HG03103 (cell line): ENCODE data around the gene FAM120C.

Source experiments
- ATAC-seq: cut with Tn5 transposase; IDR thresholded peaks from one replicate; pipeline ENCODE4 v1.9.1; 2021; ENCODE audit warnings: low read depth; ENCODE audit not compliant: unreplicated experiment

The FAM120C gene, protein sequence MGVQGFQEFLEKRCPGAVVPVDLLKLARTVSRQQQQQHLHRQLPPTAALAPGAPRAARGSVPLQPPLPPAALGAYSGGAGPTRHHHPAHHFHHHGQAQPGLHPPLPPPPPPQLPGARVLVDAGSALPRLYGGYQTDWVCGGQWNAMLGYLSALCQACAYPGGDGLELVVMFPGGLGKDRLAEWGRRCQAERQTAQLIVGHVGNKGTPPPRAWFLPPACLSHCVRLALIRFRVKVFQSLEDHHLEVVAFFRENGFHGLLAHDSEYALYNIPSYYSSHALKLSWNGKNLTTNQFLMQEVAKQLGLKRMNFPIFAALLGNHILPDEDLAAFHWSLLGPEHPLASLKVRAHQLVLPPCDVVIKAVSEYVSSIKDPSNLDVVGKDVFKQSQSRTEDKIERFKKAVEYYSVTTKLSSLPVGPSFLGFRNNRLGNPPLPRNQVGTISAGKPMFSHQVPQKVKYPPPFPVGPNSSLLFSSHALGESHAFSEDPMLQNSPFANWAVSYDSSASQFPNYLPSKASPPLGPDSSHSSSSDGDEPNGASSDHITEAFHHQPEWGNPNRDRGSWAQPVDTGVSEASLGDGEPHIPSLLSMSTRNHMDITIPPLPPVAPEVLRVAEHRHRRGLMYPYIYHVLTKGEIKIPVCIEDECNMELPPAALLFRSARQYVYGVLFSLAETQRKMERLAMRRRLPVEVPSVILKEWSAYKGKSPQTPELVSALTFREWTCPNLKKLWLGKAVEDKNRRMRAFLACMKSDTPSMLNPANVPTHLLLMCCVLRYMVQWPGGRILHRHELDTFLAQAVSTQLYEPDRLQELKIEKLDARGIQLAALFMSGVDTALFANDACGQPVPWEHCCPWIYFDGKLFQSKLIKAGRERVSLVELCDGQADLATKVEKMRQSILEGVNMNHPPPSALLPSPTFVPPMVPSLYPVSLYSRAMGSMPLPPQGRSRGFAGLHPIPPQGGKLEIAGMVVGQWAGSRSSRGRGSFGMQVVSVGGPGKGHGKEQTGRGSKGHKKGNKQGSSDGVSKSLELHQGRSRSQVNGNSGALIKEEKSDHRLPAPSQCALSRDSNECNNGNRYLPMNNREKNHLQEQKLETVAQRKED

DNA sequence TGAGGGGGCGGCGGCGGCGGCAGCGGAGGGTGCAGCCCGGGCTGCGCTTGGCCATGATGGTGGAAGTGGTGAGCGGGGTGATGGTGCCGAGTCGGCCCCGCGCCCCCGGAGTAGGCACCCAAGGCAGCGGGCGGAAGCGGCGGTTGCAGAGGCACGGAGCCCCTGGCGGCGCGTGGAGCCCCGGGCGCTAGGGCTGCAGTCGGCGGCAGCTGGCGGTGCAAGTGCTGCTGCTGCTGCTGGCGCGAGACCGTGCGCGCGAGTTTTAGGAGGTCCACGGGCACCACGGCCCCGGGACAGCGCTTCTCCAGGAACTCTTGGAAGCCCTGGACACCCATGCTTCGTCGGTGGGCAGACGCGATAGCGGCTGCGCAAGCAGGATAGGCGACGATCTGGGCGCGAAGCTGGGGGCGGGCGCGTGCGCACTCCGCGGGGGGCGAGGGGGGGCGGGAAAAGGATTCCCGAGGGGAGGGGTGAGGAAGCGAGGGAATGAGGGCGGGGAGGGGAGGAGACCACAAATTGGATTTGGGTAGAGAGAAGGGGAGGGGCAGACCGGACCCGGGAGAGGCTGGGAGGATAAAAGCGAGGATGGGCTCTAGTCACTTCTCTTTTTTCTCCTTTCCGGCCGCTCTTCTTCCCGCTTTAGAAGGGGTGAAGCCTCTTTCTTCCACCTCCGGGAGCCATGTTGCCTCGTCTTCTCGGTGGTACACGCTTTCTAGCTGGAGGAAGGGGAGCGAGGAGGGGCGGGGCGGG, at the start of gene FAM120C:
Gene FAM120C, minus strand, starts transcription at position 391 of the 750 bp plus-strand sequence. Its CDS starts 56 bp downstream, at position 335.
- peak; percentile 33 for ATAC-seq

DNA sequence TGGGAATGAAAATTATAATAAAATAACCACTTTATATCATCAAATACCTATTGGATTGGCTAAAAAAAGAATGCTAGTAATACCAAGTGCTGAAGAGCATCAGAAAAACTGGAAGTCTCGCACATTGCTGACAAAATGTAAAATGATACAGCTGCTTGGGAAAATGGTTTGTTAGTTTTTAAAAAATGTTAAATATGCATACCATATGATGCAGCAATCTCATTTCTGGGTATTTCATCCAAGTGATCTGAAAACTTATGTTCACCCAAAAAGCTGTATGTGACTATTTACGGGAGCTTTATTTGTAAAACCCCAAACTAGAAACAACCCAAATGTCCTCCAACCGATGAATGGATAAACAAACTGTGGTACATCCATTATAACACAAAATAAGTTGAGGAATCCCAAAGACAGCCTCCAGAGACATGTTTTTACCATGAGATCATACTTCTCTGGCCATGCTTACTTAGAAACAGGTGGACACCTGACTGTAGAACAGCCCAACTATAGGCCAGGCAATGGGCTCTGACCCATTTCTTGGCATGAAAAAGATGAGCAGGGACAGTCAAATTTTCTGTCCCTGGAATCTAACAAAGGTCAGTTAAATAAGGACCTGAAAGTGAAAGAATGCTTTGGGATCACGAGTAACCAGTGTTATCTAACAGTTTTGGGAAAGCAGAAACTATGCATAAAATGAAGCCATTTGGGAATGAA, 47.5 kb upstream of the FAM120C start:
- ATAC-seq = no peak

DNA sequence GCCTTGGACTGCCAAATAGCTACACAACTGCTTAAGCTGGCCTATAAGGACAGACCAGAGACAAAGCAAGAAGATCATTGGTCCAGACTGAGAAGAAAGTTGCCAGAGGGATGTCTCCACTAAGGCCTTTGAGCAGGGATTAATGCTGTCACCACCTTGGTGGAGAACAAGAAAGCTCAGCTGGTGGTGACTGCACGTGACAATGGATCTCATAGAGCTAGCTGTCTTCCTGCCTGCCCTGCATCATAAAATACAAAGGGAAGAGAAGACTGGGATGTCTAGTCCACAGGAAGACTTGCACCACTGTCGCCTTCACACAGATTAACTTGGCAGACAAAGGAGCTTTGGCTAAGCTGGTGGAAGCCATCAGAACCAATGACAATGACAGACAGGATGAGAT, 40.5 kb upstream of the FAM120C start:
- no peak for ATAC-seq

DNA sequence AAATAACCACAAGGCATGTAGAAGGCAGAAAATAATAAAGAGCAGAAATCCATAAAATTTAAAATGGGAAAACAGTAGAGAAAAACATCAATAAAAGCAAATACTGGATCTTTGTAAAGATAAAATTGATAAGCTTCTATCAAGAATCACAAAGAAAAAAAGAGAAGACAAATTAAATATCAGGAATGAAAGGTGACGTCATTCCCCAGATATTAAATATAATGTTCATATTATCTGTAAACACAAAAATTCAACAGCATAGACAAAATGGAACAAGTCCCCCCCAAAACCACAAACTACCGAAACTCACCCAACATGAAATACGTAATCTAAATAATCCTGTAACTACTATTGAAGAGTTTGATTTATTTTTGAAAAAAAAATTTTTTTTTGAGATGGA, 30.5 kb upstream of the FAM120C start:
- ATAC-seq = no peak

DNA sequence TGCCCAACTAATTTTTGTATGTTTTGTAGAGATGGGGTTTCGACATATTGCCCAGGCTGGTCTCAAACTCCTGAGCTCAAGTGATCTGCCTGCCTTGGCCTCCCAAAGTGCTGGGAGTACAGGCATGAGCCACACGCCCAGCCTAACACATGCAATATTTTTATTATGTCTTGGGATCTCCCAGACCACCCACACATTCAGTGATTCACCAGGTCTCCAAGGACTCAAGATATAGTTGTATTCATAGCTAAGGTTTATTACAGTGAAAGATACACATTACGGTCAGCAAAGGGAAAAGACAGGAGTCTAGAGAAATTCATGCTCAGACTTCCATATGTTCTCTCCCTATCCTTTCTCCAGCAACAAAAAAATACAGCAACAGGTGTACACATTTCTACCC, 25.5 kb upstream of the FAM120C start:
- ATAC-seq = no peak

DNA sequence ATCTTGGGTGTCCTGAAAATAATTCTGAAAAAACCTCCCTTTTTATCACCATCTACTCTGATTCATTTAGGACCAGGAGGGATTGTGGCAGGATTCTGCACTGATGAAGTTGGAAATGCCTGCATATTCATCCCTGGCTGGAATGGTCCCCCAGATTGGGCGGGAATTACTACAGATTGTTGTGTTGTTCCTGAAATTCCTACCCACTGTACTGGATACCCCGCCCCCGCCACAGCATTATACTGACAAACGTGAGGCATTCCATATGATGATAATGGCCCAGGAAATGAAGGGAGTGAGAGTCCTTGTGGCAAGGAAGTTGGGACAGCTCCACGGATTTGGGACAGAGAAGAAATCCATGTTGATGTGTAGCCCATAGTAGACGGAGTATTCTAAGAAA, 15.2 kb upstream of the FAM120C start:
- ATAC-seq = no peak

DNA sequence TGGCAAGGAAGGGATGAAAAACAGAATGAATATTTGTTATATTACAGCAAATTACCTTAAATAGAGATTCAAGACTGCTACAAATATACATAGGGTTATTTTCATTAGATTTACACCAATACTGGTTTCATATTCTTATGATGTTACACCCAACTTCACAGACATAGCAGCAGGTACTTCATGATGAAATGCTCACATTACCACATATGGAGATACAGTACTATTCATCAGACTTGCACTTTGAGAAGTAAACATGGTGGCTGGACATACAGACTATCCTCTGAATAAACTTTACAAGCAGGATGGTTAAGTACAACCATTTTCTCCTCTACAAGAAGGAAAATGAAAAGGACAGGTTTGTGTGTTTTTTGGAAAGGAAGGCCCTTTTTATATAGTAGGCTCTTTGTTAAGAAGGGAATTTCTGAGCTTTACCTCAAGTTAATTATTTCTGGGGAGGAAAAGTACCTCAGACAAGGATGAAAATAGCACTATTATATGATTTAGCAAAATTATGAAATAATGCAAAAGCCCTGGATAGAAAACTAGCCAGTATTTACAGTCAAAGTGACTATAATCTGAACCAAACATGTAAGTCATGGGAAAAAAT, 12.0 kb upstream of the FAM120C start:
- ATAC-seq = no peak

DNA sequence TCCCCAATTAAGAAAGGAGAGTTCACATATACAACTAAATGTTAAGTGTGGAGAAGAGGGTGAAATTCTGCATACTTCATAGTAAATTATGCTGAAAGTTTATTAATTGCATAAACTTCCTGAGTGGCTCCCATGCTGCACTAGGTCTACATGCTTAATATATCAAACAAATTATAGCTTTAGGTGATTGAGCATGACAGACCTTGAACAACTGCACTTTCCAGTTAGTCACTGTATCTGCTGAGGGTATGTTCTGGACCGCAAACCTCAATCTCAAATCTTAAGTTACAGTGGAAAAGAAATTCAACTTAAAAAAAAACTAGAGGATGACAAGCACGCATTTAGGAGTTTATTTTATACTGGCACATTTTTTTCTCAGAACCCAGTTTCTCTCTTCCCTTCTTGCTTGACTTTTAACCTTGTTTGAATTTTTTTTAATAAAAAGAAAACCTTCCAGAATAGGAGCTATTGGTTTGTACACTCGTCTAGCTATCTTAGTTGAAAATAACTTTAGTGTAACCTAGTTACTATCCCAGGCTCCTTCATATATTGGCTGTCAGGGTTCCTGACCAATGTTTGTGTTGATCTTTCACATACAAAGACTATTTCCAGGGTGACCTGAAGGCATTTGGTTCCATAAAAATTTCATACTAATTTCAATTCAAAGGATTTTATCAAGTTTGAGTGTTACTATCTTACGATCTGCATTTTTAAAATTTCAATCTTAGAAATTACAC, 10.2 kb upstream of the FAM120C start:
- ATAC-seq = no peak

DNA sequence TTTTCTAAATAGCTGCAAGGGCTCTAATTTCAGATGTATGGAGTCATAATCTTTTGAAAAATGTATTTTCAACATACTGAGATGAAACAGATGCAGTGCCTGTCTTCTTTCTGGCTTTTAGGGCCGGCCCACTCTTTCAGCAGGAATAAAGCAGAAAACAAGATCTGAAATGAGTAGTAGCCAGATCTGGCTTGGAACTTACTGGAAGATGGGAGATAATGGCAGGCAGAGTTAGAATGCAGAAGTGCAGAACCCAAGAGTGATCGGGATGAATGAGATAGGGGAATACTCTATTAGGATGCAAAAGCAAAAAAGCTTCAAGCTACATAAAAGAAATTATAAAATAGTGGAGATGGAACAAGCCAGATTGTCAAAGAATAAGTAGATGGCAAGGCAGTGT, 1.4 kb upstream of the FAM120C start:
- ATAC-seq = no peak

DNA sequence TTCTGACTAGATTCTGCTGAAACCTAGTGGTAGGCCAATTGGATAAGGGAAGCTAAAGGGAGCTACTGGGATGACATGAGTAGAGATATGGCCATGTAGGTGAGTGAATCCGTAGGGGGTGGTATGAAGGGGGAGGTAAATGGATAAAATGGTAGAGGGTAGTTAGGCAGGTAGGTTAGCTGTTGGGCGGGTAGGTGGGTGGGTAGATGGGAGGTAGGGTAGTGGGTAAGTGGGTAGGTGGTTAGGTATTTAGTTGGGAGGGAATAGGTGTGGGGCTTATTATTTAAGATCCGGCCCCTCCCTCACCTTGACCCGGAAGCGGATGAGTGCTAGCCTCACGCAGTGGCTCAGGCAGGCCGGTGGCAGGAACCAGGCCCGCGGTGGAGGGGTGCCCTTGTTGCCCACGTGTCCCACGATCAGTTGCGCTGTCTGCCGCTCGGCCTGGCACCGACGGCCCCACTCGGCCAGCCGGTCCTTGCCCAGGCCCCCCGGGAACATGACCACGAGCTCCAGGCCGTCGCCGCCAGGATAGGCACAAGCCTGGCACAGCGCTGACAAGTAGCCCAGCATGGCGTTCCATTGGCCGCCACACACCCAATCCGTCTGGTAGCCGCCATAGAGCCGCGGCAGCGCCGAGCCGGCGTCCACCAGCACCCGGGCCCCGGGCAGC, 725 bp downstream of the FAM120C start:
- peak; percentile 55 for ATAC-seq

DNA sequence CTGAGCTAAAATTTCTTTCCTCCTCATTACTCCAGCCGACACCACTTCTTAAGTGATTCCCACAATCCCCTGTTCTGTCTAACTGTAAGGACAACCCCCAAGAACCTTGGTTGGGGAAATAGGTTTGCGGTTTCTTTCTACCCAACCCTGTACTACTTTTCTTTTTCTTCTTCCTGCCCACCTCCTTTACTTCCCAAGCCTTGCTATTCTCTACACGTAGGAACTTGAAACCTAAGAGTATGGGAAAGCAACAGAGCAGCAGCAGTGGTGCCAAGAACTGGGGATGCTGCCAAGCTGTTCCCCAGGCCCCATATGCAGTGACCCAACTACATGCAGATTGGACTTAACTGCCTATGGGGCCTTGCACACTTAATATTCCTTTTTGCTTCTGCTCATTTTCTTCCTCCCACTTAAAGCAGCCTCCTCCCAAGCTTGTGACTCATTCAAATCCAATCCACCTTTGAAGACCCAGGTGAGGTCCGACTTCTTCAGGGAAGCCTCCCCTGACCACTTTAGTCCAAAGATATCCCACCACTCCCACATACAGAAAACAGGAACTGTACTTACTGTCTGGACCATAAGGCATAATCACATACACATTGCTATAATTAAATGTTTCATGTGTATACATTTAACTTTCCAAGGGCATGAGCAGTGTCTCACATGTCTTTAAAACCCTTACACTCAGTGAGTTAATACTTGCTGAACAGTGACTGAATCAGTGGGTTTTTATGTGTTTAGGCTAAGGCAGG, 1.7 kb downstream of the FAM120C start:
- ATAC-seq = no peak

DNA sequence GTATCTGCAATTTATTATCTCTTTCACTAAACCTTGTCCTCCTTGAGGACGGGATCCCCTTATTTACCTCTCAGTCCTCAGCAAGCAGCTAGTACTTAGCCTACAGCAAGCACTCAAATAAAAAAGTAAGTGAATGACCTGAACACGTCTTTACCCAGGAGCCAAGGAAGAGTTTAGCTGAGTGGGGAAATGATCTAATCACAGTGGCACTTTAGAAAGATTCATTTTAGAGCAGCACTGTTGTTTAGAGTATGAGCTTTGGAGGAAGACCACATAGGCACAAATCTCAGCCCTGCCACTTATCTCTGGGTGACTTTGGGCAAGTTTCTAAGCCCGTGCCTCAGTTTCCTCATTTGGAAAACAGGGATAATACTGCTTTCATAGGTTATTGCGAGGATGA, 2.7 kb downstream of the FAM120C start:
- ATAC-seq = no peak

DNA sequence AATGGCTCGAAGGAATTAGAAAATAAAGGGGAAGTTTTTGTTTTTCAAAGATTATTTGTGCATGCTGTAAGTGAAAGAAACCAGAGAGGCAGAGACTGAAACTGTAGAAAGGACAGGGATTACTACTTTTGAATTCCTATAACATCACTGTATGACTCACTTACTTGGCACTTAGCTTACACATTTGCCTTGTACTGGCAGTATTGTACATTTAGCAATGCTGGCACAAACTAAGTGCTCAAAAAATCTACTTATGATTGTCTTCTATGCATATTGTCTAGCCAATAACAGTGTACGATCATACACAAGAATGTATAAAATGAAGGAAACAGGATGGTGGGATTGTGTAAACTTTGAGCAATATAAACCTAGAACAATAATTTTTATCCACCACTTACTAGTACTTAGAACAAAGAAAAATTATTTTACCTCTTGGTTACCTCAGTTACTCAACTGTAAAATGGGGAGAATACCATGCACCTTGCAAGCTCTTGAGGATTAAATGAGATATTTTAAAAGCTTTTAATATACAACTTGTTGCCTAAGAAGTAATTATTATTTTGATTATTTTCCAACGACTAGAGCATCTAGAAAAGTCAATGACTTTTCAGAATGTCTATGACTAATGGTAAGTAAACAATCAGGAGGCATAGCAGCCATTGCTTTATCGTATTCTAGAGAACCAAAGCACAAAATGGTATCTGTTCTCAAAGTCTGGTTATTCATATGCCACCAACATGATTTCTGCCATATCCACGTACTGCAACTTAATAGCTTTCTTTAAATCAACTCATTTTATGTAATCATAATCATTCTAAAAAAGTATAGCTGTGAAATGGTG, 4.7 kb downstream of the FAM120C start:
- no peak for ATAC-seq

DNA sequence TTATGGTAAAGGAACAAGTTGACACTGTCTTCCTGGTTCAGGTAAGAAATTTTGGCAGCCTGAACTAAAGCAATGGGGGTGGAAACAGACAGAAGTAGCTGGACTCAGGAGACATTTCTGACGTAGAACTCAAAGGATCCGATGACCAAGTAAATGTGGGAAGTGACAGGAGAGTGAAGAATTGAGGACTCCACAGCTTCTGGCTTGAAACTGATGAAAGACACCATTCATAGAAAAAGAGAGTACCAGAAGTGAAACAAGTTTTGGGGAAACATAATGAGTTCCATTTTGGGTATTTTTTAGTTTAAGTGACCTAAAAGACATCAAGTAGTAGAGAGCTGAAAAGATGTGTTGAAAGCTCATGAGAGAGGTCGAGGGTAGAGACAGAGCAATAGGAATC, 5.7 kb downstream of the FAM120C start:
- no peak for ATAC-seq

DNA sequence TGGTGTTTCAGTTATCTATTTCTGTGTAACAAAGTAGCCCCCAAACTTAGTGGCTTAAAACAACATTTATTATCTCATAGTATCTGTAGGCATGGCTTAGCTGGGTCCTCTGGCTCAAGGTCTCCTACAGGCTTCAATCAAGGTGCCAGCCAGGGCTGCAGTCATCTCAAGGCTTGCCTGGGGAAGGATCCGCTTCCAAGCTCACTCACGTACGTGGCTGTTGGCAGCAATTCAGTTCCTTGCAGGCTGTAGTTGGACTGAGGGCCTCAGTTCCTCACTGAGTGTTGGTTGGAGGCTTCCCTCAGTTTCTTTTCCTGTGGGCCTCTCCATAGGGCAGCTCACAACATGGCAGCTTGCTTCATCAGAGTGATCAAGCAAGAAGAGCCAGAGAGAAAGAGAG, 9.3 kb downstream of the FAM120C start:
- ATAC-seq = no peak

DNA sequence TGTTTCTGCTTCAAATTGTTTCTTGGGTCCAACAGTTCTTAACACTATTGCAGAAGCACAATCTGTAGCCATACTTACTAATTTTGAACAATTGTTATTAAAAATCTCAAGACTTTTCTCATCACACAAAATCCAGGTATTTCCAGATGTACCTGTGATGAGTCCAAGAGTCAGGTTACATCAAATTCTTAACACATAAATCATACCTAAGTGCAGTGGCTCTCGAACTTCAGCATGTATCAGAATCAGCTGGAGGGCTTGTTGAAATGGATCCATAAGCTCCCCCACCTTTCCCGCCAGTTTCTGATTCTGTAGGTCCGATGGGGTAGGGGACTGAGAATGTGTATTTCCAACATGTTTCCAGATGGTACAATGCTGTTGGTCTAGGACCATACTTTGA, 10.6 kb downstream of the FAM120C start:
- ATAC-seq = no peak
